ENCODE results near the gene NFKB1. TPM values are rescaled to one million over a fixed set of nuclear protein-coding genes. Genes with fewer than 3 reads are reported as not detected.
"Not testable (repeated sequence)": the region's sequence is repeated elsewhere in the genome, so short reads cannot be mapped to it uniquely, and the experiment has no call there.

The NFKB1 gene
- polyA plus RNA-seq (ENCODE audit: insufficient read length in 12 of 12), result 10 to 100 TPM in 11 of 12 donors, not detected in 1; 16.6 to 26.2 (median 20.1) TPM
- long read RNA-seq, donor 1, full-length matches to known transcripts, result 1 of 14 reads
- long read RNA-seq, donor 1, partial matches to known transcripts, result 13 of 14 reads
- long read RNA-seq, donor 1, other reads (novel, unspliced or antisense), result 0 of 14 reads
- long read RNA-seq, donor 2, full-length matches to known transcripts, result 4 of 4 reads
- long read RNA-seq, donor 2, partial matches to known transcripts, result 0 of 4 reads
- long read RNA-seq, donor 2, other reads (novel, unspliced or antisense), result 0 of 4 reads
- long read RNA-seq, donor 3, result 0 reads
- long read RNA-seq, donor 4, result 0 reads
- long read RNA-seq, donor 5, full-length matches to known transcripts, result 1 of 15 reads
- long read RNA-seq, donor 5, partial matches to known transcripts, result 14 of 15 reads
- long read RNA-seq, donor 5, other reads (novel, unspliced or antisense), result 0 of 15 reads
- long read RNA-seq, donor 6, full-length matches to known transcripts, result 2 of 2 reads
- long read RNA-seq, donor 6, partial matches to known transcripts, result 0 of 2 reads
- long read RNA-seq, donor 6, other reads (novel, unspliced or antisense), result 0 of 2 reads
- long read RNA-seq, donor 7, result 0 reads
- long read RNA-seq, donor 8, full-length matches to known transcripts, result 3 of 9 reads
- long read RNA-seq, donor 8, partial matches to known transcripts, result 6 of 9 reads
- long read RNA-seq, donor 8, other reads (novel, unspliced or antisense), result 0 of 9 reads
- long read RNA-seq, donor 9, partial matches to known transcripts, result 0 of 2 reads
- long read RNA-seq, donor 9, other reads (novel, unspliced or antisense), result 0 of 2 reads
- long read RNA-seq, donor 10, full-length matches to known transcripts, result 2 of 15 reads
- long read RNA-seq, donor 10, partial matches to known transcripts, result 13 of 15 reads
- long read RNA-seq, donor 10, other reads (novel, unspliced or antisense), result 0 of 15 reads
- long read RNA-seq, donor 11, full-length matches to known transcripts, result 3 of 9 reads
- long read RNA-seq, donor 11, partial matches to known transcripts, result 6 of 9 reads
- long read RNA-seq, donor 11, other reads (novel, unspliced or antisense), result 0 of 9 reads

GRCh38 chr4:102500696-102501446 lies at the start of gene NFKB1:
Gene NFKB1, plus strand, starts transcription at chr4:102501359. Its CDS starts 24,160 bp downstream, at chr4:102525519.
- DNase-seq, result peak; percentile 79

- DNase-seq, result no peak
Observed at GRCh38 chr4:102452854-102453253, 48.3 kb upstream of the NFKB1 start.

- no peak for DNase-seq
Observed at GRCh38 chr4:102453827-102454226, 47.3 kb upstream of the NFKB1 start.

- DNase-seq, result no peak
Observed at GRCh38 chr4:102454268-102454667, 46.9 kb upstream of the NFKB1 start.

GRCh38 chr4:102454981-102455685 lies 46.0 kb upstream of the NFKB1 start:
- DNase-seq, result peak; percentile 38

GRCh38 chr4:102455750-102456149 lies 45.4 kb upstream of the NFKB1 start:
- no peak for DNase-seq

- no peak for DNase-seq
Observed at GRCh38 chr4:102466298-102466697, 34.9 kb upstream of the NFKB1 start.

- DNase-seq, result no peak
Observed at GRCh38 chr4:102469806-102470205, 31.4 kb upstream of the NFKB1 start.

GRCh38 chr4:102472441-102473013 lies 28.6 kb upstream of the NFKB1 start:
- no peak for DNase-seq

GRCh38 chr4:102473476-102473875 lies 27.7 kb upstream of the NFKB1 start:
- DNase-seq, result no peak

- DNase-seq, result no peak
Observed at GRCh38 chr4:102474736-102475504, 26.2 kb upstream of the NFKB1 start.

GRCh38 chr4:102477657-102478056 lies 23.5 kb upstream of the NFKB1 start:
- no peak for DNase-seq

- no peak for DNase-seq
Observed at GRCh38 chr4:102478186-102478585, 23.0 kb upstream of the NFKB1 start.

GRCh38 chr4:102479832-102480231 lies 21.3 kb upstream of the NFKB1 start:
- not testable (repeated sequence) for DNase-seq

- no peak for DNase-seq
Observed at GRCh38 chr4:102483120-102483519, 18.0 kb upstream of the NFKB1 start.

- DNase-seq, result not testable (repeated sequence)
Observed at GRCh38 chr4:102483990-102484692, 17.0 kb upstream of the NFKB1 start.

- no peak for DNase-seq
Observed at GRCh38 chr4:102492531-102493241, 8.5 kb upstream of the NFKB1 start.

- DNase-seq, result no peak
Observed at GRCh38 chr4:102493257-102493656, 7.9 kb upstream of the NFKB1 start.

Measured in muscle of arm (tissue), 14 donors.